Endometrium (tissue), 2 donors: ENCODE results near the gene TSPAN15.
"Not testable (repeated sequence)": the region's sequence is repeated elsewhere in the genome, so short reads cannot be mapped to it uniquely, and the experiment has no call there.

Experiments
- FAIRE-seq: peaks from 2 replicates; lab custom pipeline; 2012; peaks lifted over from hg19 to GRCh38; lab: Jason Lieb, UNC
- donor health status: control.
- donor health status: control.

Gene TSPAN15

DNA sequence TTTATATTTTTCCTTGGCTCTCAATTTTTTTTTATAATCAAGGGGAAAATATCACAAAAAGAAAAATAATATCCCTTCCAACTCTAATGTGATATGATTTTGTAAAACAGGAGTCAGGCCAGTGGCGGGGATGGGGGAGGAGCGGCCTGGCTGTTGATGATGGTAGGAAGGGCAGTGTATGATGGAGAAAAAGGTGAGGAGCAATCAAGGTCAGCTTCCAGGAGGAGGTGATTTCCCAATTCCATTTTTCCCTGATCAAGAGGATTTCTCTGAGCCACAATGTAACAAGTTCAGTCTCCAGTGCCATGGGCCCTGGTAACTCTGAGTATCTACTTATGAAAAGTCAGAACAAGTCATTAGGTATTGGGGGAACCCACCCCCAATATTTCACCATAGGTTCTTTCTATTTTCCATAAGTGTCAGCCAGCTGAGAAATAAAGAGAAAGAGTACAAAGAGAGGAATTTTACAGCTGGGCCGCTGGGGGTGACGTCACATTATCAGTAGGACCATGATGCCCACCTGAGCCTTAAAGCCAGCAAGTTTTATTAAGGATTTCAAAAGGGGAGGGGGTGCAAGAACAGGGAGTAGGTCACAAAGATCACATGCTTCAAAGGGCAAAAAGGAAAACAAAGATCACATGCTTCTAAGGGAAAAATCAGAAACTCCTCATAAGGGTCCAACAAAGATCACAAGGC is 37.0 kb downstream of the TSPAN15 start:
- not testable (repeated sequence) for FAIRE-seq

GRCh38 chr10:69488856-69489255 is 37.6 kb downstream of the TSPAN15 start:
- FAIRE-seq = not testable (repeated sequence)

GRCh38 chr10:69489506-69490090 is 38.3 kb downstream of the TSPAN15 start:
- FAIRE-seq = no peak

DNA sequence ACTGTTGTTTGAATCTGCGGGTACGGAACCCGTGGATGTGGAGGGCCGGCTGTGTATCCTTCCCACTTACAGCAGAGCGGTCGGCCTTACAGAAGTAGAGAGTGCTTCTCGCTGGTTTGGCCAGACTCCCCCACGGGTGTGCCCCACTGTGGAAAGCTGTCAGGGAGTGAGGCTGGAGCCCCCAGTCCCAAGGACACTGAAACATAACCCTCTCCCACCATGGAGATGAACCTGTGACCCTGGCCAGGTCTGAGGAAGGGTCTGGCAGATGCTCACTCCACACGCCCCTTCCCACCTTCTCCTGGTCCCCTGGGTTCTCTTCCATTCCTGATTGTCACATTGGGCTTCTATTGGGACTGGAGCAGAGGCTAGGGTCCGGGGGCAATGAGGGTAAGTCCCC is 39.6 kb downstream of the TSPAN15 start:
- no peak for FAIRE-seq

GRCh38 chr10:69491611-69492010 is 40.3 kb downstream of the TSPAN15 start:
- no peak for FAIRE-seq

DNA sequence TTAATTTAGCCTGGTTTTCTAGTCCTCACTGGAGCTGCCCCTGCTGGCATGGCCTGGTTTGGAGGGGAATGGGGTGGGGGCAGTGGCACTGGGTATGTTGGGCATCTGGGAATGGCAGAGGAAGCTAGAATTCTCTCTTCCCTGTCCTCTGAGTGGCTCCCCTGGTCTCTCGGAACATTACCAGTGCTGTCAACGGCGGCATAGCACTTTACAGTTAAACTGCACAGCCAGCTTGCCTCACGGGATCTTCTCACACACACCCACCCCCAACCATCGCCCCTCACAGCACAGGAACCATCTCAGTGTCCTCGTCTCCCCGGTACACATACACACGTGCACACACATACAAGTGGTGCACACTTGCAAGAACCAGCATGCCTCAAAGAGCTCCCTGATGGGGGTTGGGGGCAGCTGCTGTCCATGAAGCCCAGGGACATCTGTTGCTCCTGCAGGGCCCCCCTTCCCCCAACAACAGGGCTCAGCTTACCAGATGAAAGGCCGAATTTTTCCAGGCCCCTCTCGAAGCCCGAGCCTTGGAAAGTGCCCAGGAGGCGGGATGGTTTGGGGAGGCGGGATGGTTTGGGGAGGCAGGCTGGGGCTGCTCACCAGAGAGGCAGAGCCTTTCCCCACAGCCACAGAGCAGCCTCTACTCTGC is 41.0 kb downstream of the TSPAN15 start:
- no peak for FAIRE-seq

DNA sequence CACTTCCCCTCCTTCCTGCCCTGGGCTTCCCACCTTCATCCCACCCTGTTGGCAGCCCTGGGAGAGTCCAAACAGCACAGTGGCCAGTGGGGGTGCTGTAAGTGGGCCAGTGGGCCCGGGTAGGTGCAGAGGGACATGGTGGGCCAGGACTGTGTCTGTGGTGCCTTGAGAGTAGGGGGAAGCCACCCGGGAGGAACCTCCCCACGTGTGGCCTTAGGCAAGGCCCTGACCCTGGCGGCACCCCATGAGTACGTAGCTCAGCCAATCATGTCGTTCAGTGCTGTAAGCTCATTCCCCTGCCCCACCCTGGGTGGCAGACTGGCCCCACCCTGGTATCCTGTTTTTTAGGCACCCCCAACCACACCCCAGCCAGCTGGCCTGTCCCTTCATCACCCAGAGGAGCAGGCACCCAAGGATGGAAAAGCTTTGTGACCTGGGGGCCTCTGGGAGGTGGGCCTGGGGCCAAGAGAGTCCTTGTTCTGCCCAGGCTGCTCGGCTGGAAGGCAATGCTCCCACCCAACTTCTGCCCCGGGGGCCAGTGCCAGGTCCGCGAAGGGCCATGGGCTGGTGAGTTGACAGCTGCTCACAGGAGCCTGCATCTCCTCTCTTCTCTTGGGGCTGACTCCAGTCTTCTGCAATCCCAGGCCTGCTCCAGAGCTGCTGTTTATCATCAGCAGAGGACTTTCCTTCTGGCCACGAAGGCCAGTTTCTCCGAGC is 41.6 kb downstream of the TSPAN15 start:
- FAIRE-seq = no peak

DNA sequence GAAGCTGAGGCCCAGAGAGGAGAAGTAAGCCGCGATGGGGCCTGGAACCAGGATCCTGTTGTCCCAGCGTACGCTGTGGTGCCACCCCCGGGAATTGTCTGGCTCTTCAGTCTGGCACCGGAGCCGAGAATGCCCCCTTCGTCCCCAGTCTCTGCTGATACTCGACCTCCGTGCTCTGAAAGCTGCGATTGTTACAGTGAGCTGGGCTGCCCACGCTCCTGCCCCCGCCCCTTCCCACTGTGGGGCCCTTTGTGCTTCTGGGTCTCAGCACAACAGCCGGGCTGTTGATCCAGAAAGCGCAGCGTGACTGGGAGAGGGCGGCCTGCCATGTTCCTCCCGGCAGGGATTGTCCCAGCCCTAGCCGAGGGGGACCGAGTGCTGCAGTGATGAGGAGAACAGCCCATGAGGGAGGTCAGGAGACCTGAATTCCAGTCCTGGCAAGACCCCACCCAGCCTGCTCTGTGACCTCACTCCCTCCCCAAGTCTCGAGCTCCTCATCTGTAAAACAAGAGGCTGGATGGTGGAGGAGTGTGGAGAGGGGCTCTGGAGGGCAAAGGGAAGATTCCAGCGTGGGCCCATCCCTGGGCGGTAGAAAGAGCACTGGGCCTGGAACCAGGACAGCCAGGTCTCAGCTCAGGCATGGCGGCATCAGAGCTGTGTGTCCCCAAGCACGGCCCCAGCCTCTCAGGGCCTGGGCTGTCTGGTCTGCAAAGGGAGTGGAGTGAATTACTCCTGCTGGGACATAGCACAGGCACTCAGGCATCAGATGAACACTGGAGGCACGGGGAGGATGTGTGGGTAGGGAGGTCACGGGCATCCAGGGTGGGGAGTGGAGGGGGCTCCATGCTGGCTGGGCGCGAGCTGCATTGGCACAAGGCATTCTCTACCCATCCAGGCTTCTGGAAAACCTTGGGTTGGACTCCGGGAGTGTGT is 43.6 kb downstream of the TSPAN15 start:
- no peak for FAIRE-seq

GRCh38 chr10:69495666-69496065 is 44.4 kb downstream of the TSPAN15 start:
- FAIRE-seq = no peak

DNA sequence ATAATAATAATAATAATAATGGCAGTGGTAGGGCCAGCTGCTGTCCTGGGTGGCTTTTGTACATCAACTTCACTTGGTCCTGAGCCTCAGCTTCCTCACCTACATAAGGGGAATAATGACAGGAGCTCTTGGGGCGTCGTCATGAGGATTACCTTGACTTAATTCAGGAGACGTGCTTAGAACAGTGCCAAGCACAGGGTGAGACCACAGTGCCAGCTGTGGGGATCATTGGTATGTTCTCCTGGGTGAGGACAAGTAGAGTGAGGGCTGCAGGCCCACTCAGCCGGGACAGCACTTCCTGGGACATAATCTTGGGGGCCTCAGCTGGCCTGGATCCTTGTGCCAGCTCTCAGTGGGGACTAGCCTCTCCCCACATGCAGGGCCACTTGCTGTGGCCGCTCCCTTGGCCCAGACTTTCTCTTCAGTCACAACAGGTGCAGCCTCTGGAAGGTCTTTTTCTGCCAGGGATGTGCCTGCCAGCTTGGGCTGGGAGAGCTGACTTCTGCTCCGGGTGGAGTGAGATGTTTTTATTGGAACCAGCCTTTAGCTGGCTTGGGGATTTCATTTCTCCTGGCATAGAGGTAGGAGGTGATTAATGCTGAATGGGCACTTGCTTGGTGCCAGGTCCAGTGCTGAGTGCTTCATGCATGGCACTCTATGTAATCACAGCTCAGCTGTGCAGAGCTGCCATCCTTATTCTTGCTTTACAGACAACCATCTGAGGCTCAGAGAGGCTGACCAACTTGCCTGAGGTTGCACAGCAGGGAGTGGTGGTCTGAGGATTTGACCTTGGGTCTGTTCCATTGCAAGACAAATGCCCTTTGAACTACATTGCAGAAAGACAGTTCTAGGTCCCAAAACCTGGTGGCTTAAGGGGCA is 45.3 kb downstream of the TSPAN15 start:
- no peak for FAIRE-seq

GRCh38 chr10:69497231-69497561 is 45.9 kb downstream of the TSPAN15 start:
- FAIRE-seq = no peak

DNA sequence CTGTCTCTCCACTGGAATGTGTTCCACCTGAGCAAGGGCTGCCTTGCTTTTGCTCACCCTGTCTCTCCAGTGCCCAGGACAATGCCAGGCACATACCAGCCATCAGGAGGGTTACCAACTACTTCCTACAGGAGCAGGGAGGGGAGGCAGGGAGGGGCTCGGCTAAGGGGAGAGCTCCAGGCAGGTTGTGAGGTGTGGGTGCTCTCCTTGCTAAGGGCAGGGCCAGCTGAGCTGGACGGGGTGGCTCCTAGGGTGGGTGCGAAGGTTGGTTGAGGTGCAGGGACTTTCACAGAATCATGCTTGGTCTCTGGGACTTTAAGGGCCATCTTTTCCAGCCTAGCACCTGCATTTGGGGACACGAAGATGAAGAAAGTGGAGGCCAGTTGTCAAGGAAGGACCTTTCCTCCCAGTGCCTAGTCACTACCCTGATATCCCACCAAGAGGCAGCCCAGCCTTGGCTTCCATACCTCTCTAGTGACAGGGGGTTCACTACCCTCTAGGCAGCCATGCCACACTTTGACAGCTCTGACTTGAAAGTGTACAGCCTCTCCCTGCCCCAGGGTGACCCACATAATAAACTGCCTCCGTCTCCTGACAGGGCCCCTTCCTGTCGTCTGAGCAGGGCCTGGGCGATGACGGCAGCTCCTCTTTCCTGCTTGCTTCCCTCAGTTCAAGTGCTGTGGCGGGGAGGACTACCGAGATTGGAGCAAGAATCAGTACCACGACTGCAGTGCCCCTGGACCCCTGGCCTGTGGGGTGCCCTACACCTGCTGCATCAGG is 46.5 kb downstream of the TSPAN15 start:
- FAIRE-seq = no peak

- FAIRE-seq = no peak
These were observed 47.6 kb downstream of the TSPAN15 start for GRCh38 chr10:69498711-69499471.

DNA sequence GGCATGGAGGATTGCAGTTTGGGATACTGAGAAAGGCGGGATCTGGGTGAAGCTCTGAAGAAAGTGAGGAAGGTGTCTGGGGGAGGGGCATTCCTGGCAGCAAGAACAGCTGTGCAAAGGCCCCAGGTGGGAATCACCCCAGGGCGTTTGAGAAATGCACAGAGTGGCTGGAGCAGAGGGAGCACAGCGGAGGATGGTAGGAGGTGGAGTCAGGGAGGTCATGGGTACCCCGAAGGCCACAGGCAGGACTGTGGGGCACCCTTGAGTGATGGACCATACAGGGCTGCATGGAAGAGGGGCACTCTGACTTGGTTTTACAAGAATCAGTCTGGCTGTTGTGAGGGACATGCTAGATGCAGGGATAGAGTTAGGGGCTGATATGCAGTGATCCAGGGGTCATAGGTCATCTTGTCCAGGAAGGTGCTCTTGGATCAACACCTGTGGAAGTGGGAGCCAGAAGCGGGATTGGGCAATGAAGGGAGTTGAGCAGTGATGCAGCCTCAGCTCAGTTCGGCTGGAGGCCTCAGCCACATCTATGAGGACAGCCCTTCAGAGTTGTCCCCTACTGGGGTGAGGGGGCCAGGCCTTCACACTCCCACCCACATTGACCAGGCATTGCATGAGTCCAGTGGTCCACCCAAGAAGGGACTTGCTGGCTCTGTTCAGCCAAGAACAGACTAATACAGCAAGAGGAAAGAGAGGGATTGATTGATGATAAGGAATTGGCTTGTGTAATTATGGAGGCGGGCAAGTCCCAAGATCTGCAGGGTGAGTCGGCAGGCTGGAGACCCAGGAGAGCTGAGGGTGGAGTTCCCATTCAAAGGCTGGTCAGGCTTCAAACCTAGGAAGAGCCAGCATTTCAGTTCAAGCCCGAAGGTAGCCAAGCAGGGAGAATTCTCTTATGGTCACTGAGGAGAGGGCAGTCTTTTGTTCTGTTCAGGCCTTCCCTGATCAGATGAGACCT is 48.7 kb downstream of the TSPAN15 start:
- no peak for FAIRE-seq

DNA sequence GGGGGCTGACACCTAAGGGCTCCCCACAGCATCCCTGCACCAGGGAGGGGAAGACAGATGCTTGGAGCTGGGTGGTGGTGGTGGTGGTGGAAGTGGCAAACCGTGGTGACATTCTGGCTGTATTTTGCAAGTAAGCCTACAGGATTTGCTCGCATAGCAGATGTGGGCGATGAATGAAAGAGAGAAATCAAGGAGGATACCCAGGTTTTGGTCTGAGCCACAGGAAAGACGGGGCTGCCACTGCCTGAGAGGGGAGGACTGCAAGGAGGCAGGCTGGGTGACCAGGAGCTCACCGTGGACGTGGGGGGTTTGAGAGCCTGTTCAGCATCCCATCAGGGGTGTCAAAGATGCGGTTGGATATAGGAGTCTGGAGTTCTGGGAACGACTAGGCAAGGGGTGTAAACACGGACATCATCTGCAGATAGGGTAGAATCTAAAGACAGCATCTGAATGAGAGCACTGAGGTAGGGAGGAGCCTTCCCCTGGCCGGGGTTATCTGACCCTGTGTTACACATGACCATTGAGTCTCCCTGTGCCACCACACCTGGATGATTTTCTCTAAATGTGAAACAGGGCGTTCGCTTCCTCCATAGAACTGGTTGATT is 49.7 kb downstream of the TSPAN15 start:
- FAIRE-seq = no peak

DNA sequence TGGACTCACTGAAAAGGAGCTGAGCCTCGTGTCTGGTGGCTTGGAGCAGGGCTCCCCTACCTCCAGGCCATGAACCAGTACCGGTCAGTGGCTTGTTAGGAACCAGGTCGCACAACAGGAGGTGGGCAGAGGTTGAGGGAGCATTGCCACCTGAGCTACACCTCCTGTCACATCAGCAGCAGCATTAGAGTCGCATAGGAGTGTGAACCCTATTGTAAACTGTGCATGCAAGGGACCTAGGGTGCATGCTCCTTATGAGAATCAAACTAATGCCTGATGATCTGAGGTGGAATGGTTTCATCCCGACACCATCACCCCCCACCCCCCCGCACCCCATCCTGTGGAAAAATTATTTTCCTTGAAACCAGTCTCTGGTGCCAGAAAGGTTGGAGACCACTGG is 50.4 kb downstream of the TSPAN15 start:
- no peak for FAIRE-seq

GRCh38 chr10:69502589-69502988 is 51.3 kb downstream of the TSPAN15 start:
- FAIRE-seq = no peak
